IPS-18a (cell line): ENCODE results near the gene GALK2.
"Not testable (repeated sequence)": the region's sequence is repeated elsewhere in the genome, so short reads cannot be mapped to it uniquely, and the experiment has no call there.

Experiments
- H3K27ac ChIP-seq: one replicate; pipeline ENCODE4 v1.5.1; 2013; ENCODE audit warnings: low read length
- H3K27me3 ChIP-seq: one replicate; pipeline ENCODE4 v1.6.1; 2013; ENCODE audit warnings: mild to moderate bottlenecking, low read length; ENCODE audit not compliant: control insufficient read depth, insufficient read depth
- H3K36me3 ChIP-seq: one replicate; pipeline ENCODE4 v1.6.1; 2013; ENCODE audit warnings: low read depth, low read length; ENCODE audit not compliant: control insufficient read depth
- H3K4me1 ChIP-seq: one replicate; pipeline ENCODE4 v1.6.1; 2013; ENCODE audit warnings: low read depth, low read length; ENCODE audit not compliant: control insufficient read depth
- H3K4me3 ChIP-seq: one replicate; pipeline ENCODE4 v1.5.1; 2013; ENCODE audit warnings: low read length
- H3K9ac ChIP-seq: one replicate; pipeline ENCODE4 v1.6.1; 2013; ENCODE audit warnings: mild to moderate bottlenecking, low read length, moderate library complexity
- H3K9me3 ChIP-seq: one replicate; pipeline ENCODE4 v1.6.1; 2013; ENCODE audit warnings: low read depth, low read length; ENCODE audit not compliant: control insufficient read depth

Gene GALK2

GRCh38 chr15:49190586-49190985 lies 20.5 kb downstream of the GALK2 start:
- no peaks in the 10 kb centered on the region for H3K27me3 ChIP-seq
- no peak overlapping the region for H3K27ac ChIP-seq
- H3K4me1 ChIP-seq = peaks cover 15% of the 10 kb centered on the region
- no peaks in the 10 kb centered on the region for H3K36me3 ChIP-seq
- no peak overlapping the region for H3K4me3 ChIP-seq
- H3K9me3 ChIP-seq = no peaks in the 10 kb centered on the region
- H3K9ac ChIP-seq = no peak overlapping the region

GRCh38 chr15:49191892-49192291 lies 21.8 kb downstream of the GALK2 start:
- Histone ChIP-seq H3K4me3 (no peak overlapping the region), H3K27ac (no peak overlapping the region), H3K27me3 (no peaks in the 10 kb centered on the region), H3K9me3 (no peaks in the 10 kb centered on the region), H3K4me1 (peaks cover 15% of the 10 kb centered on the region), H3K9ac (no peak overlapping the region), H3K36me3 (no peaks in the 10 kb centered on the region)

- Histone ChIP-seq H3K36me3 (no peaks in the 10 kb centered on the region), H3K9me3 (no peaks in the 10 kb centered on the region), H3K9ac (no peak overlapping the region), H3K27me3 (no peaks in the 10 kb centered on the region), H3K4me3 (no peak overlapping the region), H3K4me1 (no peaks in the 10 kb centered on the region), H3K27ac (no peak overlapping the region)
These were observed 26.8 kb downstream of the GALK2 start for GRCh38 chr15:49196856-49197255.

GRCh38 chr15:49199666-49200065 lies 29.6 kb downstream of the GALK2 start:
- H3K36me3 ChIP-seq = no peaks in the 10 kb centered on the region

GRCh38 chr15:49200347-49200746 lies 30.3 kb downstream of the GALK2 start:
- H3K27me3 ChIP-seq = no peaks in the 10 kb centered on the region
- H3K4me3 ChIP-seq = no peak overlapping the region
- H3K9me3 ChIP-seq = no peaks in the 10 kb centered on the region
- H3K9ac ChIP-seq = no peak overlapping the region
- H3K36me3 ChIP-seq = no peaks in the 10 kb centered on the region
- H3K27ac ChIP-seq = no peak overlapping the region
- H3K4me1 ChIP-seq = no peaks in the 10 kb centered on the region

More at GRCh38 chr15:49199666-49200065, 29.6 kb downstream of the GALK2 start:
- Histone ChIP-seq H3K4me1 (no peaks in the 10 kb centered on the region), H3K4me3 (no peak overlapping the region), H3K9ac (no peak overlapping the region), H3K27me3 (no peaks in the 10 kb centered on the region), H3K27ac (no peak overlapping the region), H3K9me3 (no peaks in the 10 kb centered on the region)

- H3K4me1 ChIP-seq, H3K27me3 ChIP-seq, H3K4me3 ChIP-seq, H3K27ac ChIP-seq, H3K36me3 ChIP-seq, H3K9me3 ChIP-seq, H3K9ac ChIP-seq: not testable (repeated sequence)
These were observed 38.1 kb downstream of the GALK2 start for GRCh38 chr15:49208102-49208501.

GRCh38 chr15:49212897-49213296 lies 42.9 kb downstream of the GALK2 start:
- Histone ChIP-seq H3K27ac (no peak overlapping the region), H3K4me3 (no peak overlapping the region), H3K9me3 (peaks cover 3% of the 10 kb centered on the region), H3K9ac (no peak overlapping the region), H3K36me3 (no peaks in the 10 kb centered on the region), H3K4me1 (no peaks in the 10 kb centered on the region), H3K27me3 (no peaks in the 10 kb centered on the region)

- H3K9me3 ChIP-seq = no peaks in the 10 kb centered on the region
- no peaks in the 10 kb centered on the region for H3K36me3 ChIP-seq
- H3K27ac ChIP-seq = no peak overlapping the region
- H3K27me3 ChIP-seq = no peaks in the 10 kb centered on the region
- H3K4me3 ChIP-seq = no peak overlapping the region
- no peaks in the 10 kb centered on the region for H3K4me1 ChIP-seq
- no peak overlapping the region for H3K9ac ChIP-seq
These were observed 46.0 kb downstream of the GALK2 start for GRCh38 chr15:49215768-49216739.

GRCh38 chr15:49223536-49224274 lies 53.7 kb downstream of the GALK2 start:
- Histone ChIP-seq H3K27me3 (no peaks in the 10 kb centered on the region), H3K9ac (no peak overlapping the region), H3K4me3 (no peak overlapping the region), H3K27ac (no peak overlapping the region), H3K4me1 (peaks cover 3% of the 10 kb centered on the region), H3K9me3 (no peaks in the 10 kb centered on the region), H3K36me3 (no peaks in the 10 kb centered on the region)

- peaks cover 3% of the 10 kb centered on the region for H3K4me1 ChIP-seq
- H3K9me3 ChIP-seq = no peaks in the 10 kb centered on the region
- no peaks in the 10 kb centered on the region for H3K36me3 ChIP-seq
- no peak overlapping the region for H3K9ac ChIP-seq
- no peak overlapping the region for H3K4me3 ChIP-seq
- H3K27me3 ChIP-seq = no peaks in the 10 kb centered on the region
- no peak overlapping the region for H3K27ac ChIP-seq
These were observed 55.7 kb downstream of the GALK2 start for GRCh38 chr15:49225572-49226281.

- Histone ChIP-seq H3K27ac (no peak overlapping the region), H3K36me3 (no peaks in the 10 kb centered on the region), H3K4me1 (peaks cover 12% of the 10 kb centered on the region), H3K9me3 (no peaks in the 10 kb centered on the region), H3K4me3 (no peak overlapping the region), H3K27me3 (no peaks in the 10 kb centered on the region), H3K9ac (no peak overlapping the region)
These were observed 57.6 kb downstream of the GALK2 start for GRCh38 chr15:49227602-49228001.
